Testis (tissue), 3 donors: ENCODE results near the gene ALG12. TPM values are rescaled to one million over a fixed set of nuclear protein-coding genes. Genes with fewer than 3 reads are reported as not detected.
A peak's percentile ranks its signal among the peaks of the same experiment; 100 is the strongest.

Experiments used
- DNase-seq: peaks from one replicate; pipeline ENCODE4 v3.0.0-alpha.2; 2019
- H3K27ac ChIP-seq, 2 donors: fragments of 200-600 bp; sonication (generic); one replicate each; pipeline ENCODE4 v1.5.1; 2019
- H3K27me3 ChIP-seq: fragments of 200-600 bp; sonication (generic); one replicate; pipeline ENCODE4 v1.5.1; 2019
- H3K36me3 ChIP-seq: fragments of 200-600 bp; sonication (generic); one replicate; pipeline ENCODE4 v1.5.1; 2017; ENCODE audit warnings: low read depth; ENCODE audit errors: missing control alignments
- H3K4me1 ChIP-seq: fragments of 200-600 bp; sonication (generic); one replicate; pipeline ENCODE4 v1.5.1; 2019
- H3K4me3 ChIP-seq, 2 donors: fragments of 200-600 bp; sonication (generic); one replicate each; pipeline ENCODE4 v1.5.1; 2017 to 2019
- H3K9me3 ChIP-seq: fragments of 200-600 bp; sonication (generic); one replicate; pipeline ENCODE4 v1.5.1; 2017
- CTCF ChIP-seq, 3 experiments: fragments of 450-650 bp in 2 of 3; fragments of 200-600 bp in 1 of 3; sonication (generic) in 1 of 3; IDR thresholded peaks; one replicate each; pipeline ENCODE4 v1.5.1; 2016 to 2019; ENCODE audit warnings: antibody characterized with exemption in 3 of 3, mild to moderate bottlenecking in 2 of 3, moderate library complexity in 1 of 3
- POLR2A ChIP-seq: fragments of 450-650 bp; IDR thresholded peaks from one replicate; pipeline ENCODE4 v1.6.1; 2017; ENCODE audit warnings: antibody characterized with exemption, mild to moderate bottlenecking, moderate library complexity
- WGBS, 2 donors: methylation state at CpG; one replicate each; pipeline ENCODE4 v1.1.5; 2018; 5-methylcytosine and 5-hydroxymethylcytosine counted together
- intact Hi-C: fragments of 100-400 bp; cut with DNase I; formaldehyde crosslinking; loops from one replicate; pipeline ENCODE4 v1.15.1; 2023; ENCODE audit warnings: low total_unique reads
- polyA plus RNA-seq: library from polyadenylated mRNA; stranded (reverse); fragments of 350-450 nt; fragmentation: Illumina TruSeq; extraction: RNeasy Lipid Tissue Mini Kit (QIAGEN cat#74804); gene quantifications from one replicate; pipeline ENCODE4 v1.2.3, GENCODE V29; 2014; ENCODE audit warnings: low read depth, low replicate concordance; ENCODE audit not compliant: insufficient read depth
- total RNA-seq, 2 donors: library from RNA; depleted of rRNA; stranded (reverse); fragments of >200 nt; gene quantifications; one replicate each; pipeline ENCODE4 v1.2.3, GENCODE V29; 2016

ALG12 gene
- total and polyA plus RNA-seq, 3 donors from 2014 or later: 10.6 to 18.3 (median 11.9) TPM

- intact Hi-C loops: no loop called here
- 96 to 97% methylated on average over 7 of the region's 7 CpGs for WGBS, 2 donors
- DNase-seq: no peak
- Histone ChIP-seq H3K9me3 (no peaks in the 10 kb centered on the region), H3K36me3 (no peaks in the 10 kb centered on the region), H3K4me3 (no peak overlapping the region), H3K4me1 (no peaks in the 10 kb centered on the region), H3K27ac (no peak overlapping the region), H3K27me3 (no peaks in the 10 kb centered on the region)
- TF ChIP-seq CTCF (IDR thresholded peaks at IDR 0.05): no peak
- no peak for TF ChIP-seq POLR2A
These were observed 40.6 kb downstream of the ALG12 start for GRCh38 chr22:49877642-49878041.

GRCh38 chr22:49873228-49873940, 44.9 kb downstream of the ALG12 start:
- Histone ChIP-seq H3K4me3 (no peak overlapping the region), H3K27me3 (no peaks in the 10 kb centered on the region), H3K9me3 (no peaks in the 10 kb centered on the region), H3K36me3 (no peaks in the 10 kb centered on the region), H3K27ac (no peak overlapping the region), H3K4me1 (no peaks in the 10 kb centered on the region)
- DNase-seq: no peak
- WGBS, 2 donors: 91 to 92% methylated on average over 15 to 16 of the region's 16 CpGs
- intact Hi-C loops: no loop called here
- TF ChIP-seq CTCF (IDR thresholded peaks at IDR 0.05) (no peak), POLR2A (no peak)

- TF ChIP-seq CTCF (IDR thresholded peaks at IDR 0.05) (no peak), POLR2A (no peak)
- Histone ChIP-seq H3K27me3 (no peaks in the 10 kb centered on the region), H3K9me3 (no peaks in the 10 kb centered on the region), H3K4me3 (no peak overlapping the region), H3K27ac (no peak overlapping the region), H3K4me1 (no peaks in the 10 kb centered on the region), H3K36me3 (no peaks in the 10 kb centered on the region)
- no peak for DNase-seq
- WGBS, 2 donors: 96 to 98% methylated on average over 7 of the region's 7 CpGs
- intact Hi-C loops: no loop called here
These were observed 45.9 kb downstream of the ALG12 start for GRCh38 chr22:49872347-49872746.

- no peaks in the 10 kb centered on the region for H3K4me1 ChIP-seq
- WGBS, 2 donors: 84 to 95% methylated on average over 4 of the region's 4 CpGs
- H3K27me3 ChIP-seq: no peaks in the 10 kb centered on the region
- H3K27ac ChIP-seq: no peak overlapping the region
- H3K9me3 ChIP-seq: no peaks in the 10 kb centered on the region
- TF ChIP-seq CTCF (IDR thresholded peaks at IDR 0.05) (no peak), POLR2A (no peak)
- intact Hi-C loops: no loop called here
- peak; percentile 23 for DNase-seq
- H3K4me3 ChIP-seq: no peak overlapping the region
- no peaks in the 10 kb centered on the region for H3K36me3 ChIP-seq
These were observed 46.8 kb downstream of the ALG12 start for GRCh38 chr22:49871482-49871881.
